Neural progenitor cell (in vitro differentiated cells): ENCODE results near the gene SIX1. TPM values are rescaled to one million over a fixed set of nuclear protein-coding genes. Genes with fewer than 3 reads are reported as not detected.
A peak's percentile ranks its signal among the peaks of the same experiment; 100 is the strongest.

Experiments used
- DNase-seq: peaks from one replicate; pipeline ENCODE4 v3.0.0-alpha.2; 2016; ENCODE audit warnings: low spot score
- H2AFZ ChIP-seq: fragments of 200-600 bp; sonication (generic); replicated peaks from 2 replicates; pipeline ENCODE4 v1.6.1; 2016; ENCODE audit warnings: antibody characterized with exemption
- H3F3A ChIP-seq: fragments of 200-600 bp; sonication (generic); 2 replicates; pipeline ENCODE4 v1.6.1; 2016; ENCODE audit warnings: antibody characterized with exemption, low read depth
- H3K27ac ChIP-seq: fragments of 200-600 bp; sonication (generic); 2 replicates; pipeline ENCODE4 v1.5.1; 2016; ENCODE audit warnings: mild to moderate bottlenecking
- H3K27me3 ChIP-seq: fragments of 200-600 bp; sonication (generic); 2 replicates; pipeline ENCODE4 v1.6.1; 2016; ENCODE audit warnings: mild to moderate bottlenecking, moderate library complexity
- H3K36me3 ChIP-seq: fragments of 200-600 bp; sonication (generic); 2 replicates; pipeline ENCODE4 v1.5.1; 2016
- H3K4me1 ChIP-seq: fragments of 200-600 bp; sonication (generic); 2 replicates; pipeline ENCODE4 v1.6.1; 2016; ENCODE audit warnings: mixed run types
- H3K4me2 ChIP-seq: fragments of 200-600 bp; sonication (generic); 2 replicates; pipeline ENCODE4 v1.6.1; 2016
- H3K4me3 ChIP-seq: fragments of 200-600 bp; sonication (generic); 2 replicates; pipeline ENCODE4 v1.5.1; 2016
- H3K79me2 ChIP-seq: fragments of 200-600 bp; sonication (generic); 2 replicates; pipeline ENCODE4 v1.6.1; 2016; ENCODE audit warnings: low read depth
- H3K9ac ChIP-seq: fragments of 200-600 bp; sonication (generic); 2 replicates; pipeline ENCODE4 v1.6.1; 2016
- H3K9me3 ChIP-seq: fragments of 200-600 bp; sonication (generic); 2 replicates; pipeline ENCODE4 v1.5.1; 2016; ENCODE audit warnings: low read depth
- H4K20me1 ChIP-seq: fragments of 200-600 bp; sonication (generic); 2 replicates; pipeline ENCODE4 v1.6.1; 2016; ENCODE audit warnings: low read depth
- H3K27ac Mint-ChIP-seq: 3 replicates; pipeline ENCODE4 v1.8.0; 2021; ENCODE audit warnings: mixed read lengths
- H3K27me3 Mint-ChIP-seq: 2 replicates; pipeline ENCODE4 v1.8.0; 2022; ENCODE audit warnings: low read depth, mild to moderate bottlenecking, inconsistent platforms, moderate library complexity, mixed read lengths; ENCODE audit not compliant: insufficient read depth
- H3K36me3 Mint-ChIP-seq: 3 replicates; pipeline ENCODE4 v1.8.0; 2021; ENCODE audit warnings: mixed read lengths
- H3K4me1 Mint-ChIP-seq: 3 replicates; pipeline ENCODE4 v1.8.0; 2021; ENCODE audit warnings: mixed read lengths
- H3K4me3 Mint-ChIP-seq: 3 replicates; pipeline ENCODE4 v1.8.0; 2021; ENCODE audit warnings: mild to moderate bottlenecking, moderate library complexity, mixed read lengths
- H3K9me3 Mint-ChIP-seq: 3 replicates; pipeline ENCODE4 v1.8.0; 2020; ENCODE audit warnings: mixed read lengths
- CTCF ChIP-seq: fragments of 200-600 bp; sonication (generic); IDR thresholded peaks from 2 replicates; pipeline ENCODE4 v1.5.1; 2017; ENCODE audit warnings: antibody characterized with exemption, mild to moderate bottlenecking
- EZH2 ChIP-seq: fragments of 200-600 bp; sonication (generic); IDR thresholded peaks from 2 replicates; pipeline ENCODE4 v1.6.1; 2017; ENCODE audit warnings: antibody characterized with exemption, mild to moderate bottlenecking, moderate library complexity
- EZH2phosphoT487 ChIP-seq: fragments of 200-600 bp; sonication (generic); IDR thresholded peaks from 2 replicates; pipeline ENCODE4 v1.6.1; 2017; ENCODE audit warnings: antibody characterized with exemption
- total RNA-seq: library from RNA; depleted of rRNA; stranded (reverse); fragments of >200 nt; gene quantifications from 2 replicates; pipeline ENCODE4 v1.2.3, GENCODE V29; 2015; ENCODE audit warnings: low replicate concordance

Gene SIX1
- 0.28 TPM in 1 of 2 replicates, not detected in the other for total RNA-seq

- DNase-seq = peak; percentile 96
- Histone ChIP-seq H3K79me2 (no peaks in the 10 kb centered on the region), H3K9me3 (no peaks in the 10 kb centered on the region), H3K27ac (no peak within 1 kb of the TSS), H3K4me3 (peak within 1 kb of the TSS; percentile 43), H3K4me1 (peaks cover 45% of the 10 kb centered on the region), H3K9ac (no peak within 1 kb of the TSS), H3K36me3 (no peaks in the 10 kb centered on the region), H3K27me3 (peaks cover 100% of the 10 kb centered on the region), H3F3A (peaks cover 72% of the 10 kb centered on the region), H2AFZ (peak within 1 kb of the TSS; percentile 42), H4K20me1 (peaks cover 93% of the 10 kb centered on the region), H3K4me2 (peak within 1 kb of the TSS; percentile 76)
- TF ChIP-seq EZH2phosphoT487 = peak; percentile 94
- TF ChIP-seq CTCF = no peak
- peak; percentile 99 for TF ChIP-seq EZH2
- H3K4me1 Mint-ChIP-seq = peaks cover 41% of the 10 kb centered on the region
- peaks cover 90% of the 10 kb centered on the region for H3K27me3 Mint-ChIP-seq
- no peak within 1 kb of the TSS for H3K27ac Mint-ChIP-seq
- H3K4me3 Mint-ChIP-seq = peak within 1 kb of the TSS; percentile 84
- peaks cover 6% of the 10 kb centered on the region for H3K9me3 Mint-ChIP-seq
- no peaks in the 10 kb centered on the region for H3K36me3 Mint-ChIP-seq
Measured at GRCh38 chr14:60648934-60649874, at the start of gene SIX1. Gene SIX1, minus strand, starts transcription at chr14:60649477. Its CDS starts 288 bp downstream, at chr14:60649189.

- no peak for DNase-seq
- no peaks in the 10 kb centered on the region for H3K9me3 ChIP-seq
- H3K4me3 ChIP-seq = no peak overlapping the region
- Mint-ChIP-seq H3K4me1 (no peaks in the 10 kb centered on the region), H3K36me3 (no peaks in the 10 kb centered on the region), H3K27me3 (no peaks in the 10 kb centered on the region), H3K9me3 (peaks cover 6% of the 10 kb centered on the region), H3K4me3 (no peak overlapping the region), H3K27ac (no peak overlapping the region)
- H3K27me3 ChIP-seq = no peaks in the 10 kb centered on the region
- H3K79me2 ChIP-seq = no peaks in the 10 kb centered on the region
- no peaks in the 10 kb centered on the region for H3K36me3 ChIP-seq
- H2AFZ ChIP-seq = no peak overlapping the region
- H3K27ac ChIP-seq = no peak overlapping the region
- no peak overlapping the region for H3K4me2 ChIP-seq
- H4K20me1 ChIP-seq = no peaks in the 10 kb centered on the region
- H3K4me1 ChIP-seq = no peaks in the 10 kb centered on the region
- H3F3A ChIP-seq = no peaks in the 10 kb centered on the region
- no peak overlapping the region for H3K9ac ChIP-seq
- TF ChIP-seq EZH2phosphoT487 (no peak), EZH2 (no peak), CTCF (no peak)
Measured at GRCh38 chr14:60695327-60695726, 46.0 kb upstream of the SIX1 start.

- TF ChIP-seq EZH2phosphoT487 = no peak
- no peak for TF ChIP-seq EZH2
- no peak for TF ChIP-seq CTCF
- Histone ChIP-seq H3K4me1 (no peaks in the 10 kb centered on the region), H4K20me1 (no peaks in the 10 kb centered on the region), H3K4me2 (no peak overlapping the region), H3K36me3 (no peaks in the 10 kb centered on the region), H3K27ac (no peak overlapping the region), H3K9me3 (no peaks in the 10 kb centered on the region), H2AFZ (no peak overlapping the region), H3K79me2 (no peaks in the 10 kb centered on the region), H3K4me3 (no peak overlapping the region), H3K9ac (no peak overlapping the region), H3F3A (no peaks in the 10 kb centered on the region), H3K27me3 (no peaks in the 10 kb centered on the region)
- no peak overlapping the region for H3K4me3 Mint-ChIP-seq
- peaks cover 2% of the 10 kb centered on the region for H3K27me3 Mint-ChIP-seq
- no peaks in the 10 kb centered on the region for H3K36me3 Mint-ChIP-seq
- no peaks in the 10 kb centered on the region for H3K9me3 Mint-ChIP-seq
- H3K27ac Mint-ChIP-seq = no peak overlapping the region
- H3K4me1 Mint-ChIP-seq = no peaks in the 10 kb centered on the region
- DNase-seq = no peak
Measured at GRCh38 chr14:60691383-60692113, 42.3 kb upstream of the SIX1 start.
